OCI-LY1 (cell line): ENCODE results near the gene ABCB11.

Experiments used
- H2AFZ ChIP-seq: fragments of 200-600 bp; sonication (generic), shearing (Covaris generic); 2 replicates; pipeline ENCODE4 v1.6.0; 2014; ENCODE audit warnings: antibody characterized with exemption, mild to moderate bottlenecking, low read length
- H3F3A ChIP-seq: fragments of 200-600 bp; sonication (generic), shearing (Covaris generic); 2 replicates; pipeline ENCODE4 v1.6.0; 2014; ENCODE audit warnings: mild to moderate bottlenecking, antibody characterized with exemption, low read length, moderate library complexity; ENCODE audit not compliant: insufficient read depth
- H3K27ac ChIP-seq: fragments of 200-600 bp; sonication (generic); 2 replicates; pipeline ENCODE4 v1.5.1; 2014; ENCODE audit warnings: low read length, mixed run types, mild to moderate bottlenecking, low read depth; ENCODE audit not compliant: poor library complexity, severe bottlenecking
- H3K27me3 ChIP-seq: fragments of 200-600 bp; sonication (generic); 2 replicates; pipeline ENCODE4 v1.6.0; 2014; ENCODE audit warnings: antibody characterized with exemption, mild to moderate bottlenecking, low read length, moderate library complexity; ENCODE audit not compliant: insufficient read depth
- H3K36me3 ChIP-seq: fragments of 200-600 bp; sonication (generic); 2 replicates; pipeline ENCODE4 v1.6.1; 2014; ENCODE audit warnings: mild to moderate bottlenecking, antibody characterized with exemption, low read length, moderate library complexity, mixed read lengths; ENCODE audit not compliant: insufficient read depth
- H3K4me1 ChIP-seq: fragments of 200-600 bp; sonication (generic); 2 replicates; pipeline ENCODE4 v1.5.1; 2014; ENCODE audit warnings: mild to moderate bottlenecking, low read length, moderate library complexity; ENCODE audit not compliant: insufficient read depth, severe bottlenecking
- H3K4me2 ChIP-seq: fragments of 200-600 bp; sonication (generic), shearing (Covaris generic); 2 replicates; pipeline ENCODE4 v1.6.1; 2014; ENCODE audit warnings: low read length
- H3K4me3 ChIP-seq: fragments of 200-600 bp; sonication (generic); 2 replicates; pipeline ENCODE4 v1.5.1; 2014; ENCODE audit warnings: low read length, low read depth, mild to moderate bottlenecking, mixed read lengths; ENCODE audit not compliant: poor library complexity, severe bottlenecking
- H3K79me2 ChIP-seq: fragments of 200-600 bp; shearing (Covaris generic); 2 replicates; pipeline ENCODE4 v1.6.1; 2016; ENCODE audit warnings: mixed run types, low read length, mixed read lengths; ENCODE audit not compliant: insufficient read depth
- H3K9ac ChIP-seq: fragments of 200-600 bp; sonication (generic), shearing (Covaris generic); 2 replicates; pipeline ENCODE4 v1.6.1; 2014; ENCODE audit warnings: mild to moderate bottlenecking, low read length, mixed read lengths
- H3K9me2 ChIP-seq: fragments of 200-600 bp; sonication (generic), shearing (Covaris generic); 2 replicates; pipeline ENCODE4 v1.6.1; 2014; ENCODE audit warnings: low read depth, mild to moderate bottlenecking, low read length, mixed read lengths
- H3K9me3 ChIP-seq: fragments of 200-600 bp; shearing (Covaris generic); 2 replicates; pipeline ENCODE4 v1.6.1; 2014; ENCODE audit warnings: low read length, mixed read lengths
- H4K20me1 ChIP-seq: fragments of 200-600 bp; sonication (generic), shearing (Covaris generic); 2 replicates; pipeline ENCODE4 v1.6.0; 2016; ENCODE audit warnings: mild to moderate bottlenecking, low read length; ENCODE audit not compliant: insufficient read depth
- CTCF ChIP-seq: fragments of 200-600 bp; sonication (generic), shearing (Covaris generic); IDR thresholded peaks from 2 replicates; pipeline ENCODE4 v1.5.1; 2017; ENCODE audit warnings: mild to moderate bottlenecking, antibody characterized with exemption, low read length, moderate library complexity, mixed read lengths
- EZH2 ChIP-seq: fragments of 200-600 bp; sonication (generic), shearing (Covaris generic); IDR thresholded peaks from 2 replicates; pipeline ENCODE4 v1.8.0; 2017; ENCODE audit warnings: borderline replicate concordance, mixed run types, mild to moderate bottlenecking, antibody characterized with exemption, low read length, moderate library complexity, mixed read lengths

ABCB11 gene

GRCh38 chr2:168997118-168997521 lies 34.0 kb downstream of the ABCB11 start:
- H3K27ac ChIP-seq: no peak overlapping the region
- no peak overlapping the region for H3K4me2 ChIP-seq
- H3K79me2 ChIP-seq: no peaks in the 10 kb centered on the region
- H3K9ac ChIP-seq: no peak overlapping the region
- no peaks in the 10 kb centered on the region for H3K9me3 ChIP-seq
- no peak overlapping the region for H2AFZ ChIP-seq
- H3K36me3 ChIP-seq: no peaks in the 10 kb centered on the region
- H3K4me3 ChIP-seq: no peak overlapping the region
- H3K4me1 ChIP-seq: no peaks in the 10 kb centered on the region
- TF ChIP-seq CTCF (no peak), EZH2 (no peak)
- no peaks in the 10 kb centered on the region for H3F3A ChIP-seq
- H4K20me1 ChIP-seq: no peaks in the 10 kb centered on the region
- H3K27me3 ChIP-seq: no peaks in the 10 kb centered on the region
- H3K9me2 ChIP-seq: no peaks in the 10 kb centered on the region

- no peak overlapping the region for H2AFZ ChIP-seq
- no peak overlapping the region for H3K4me2 ChIP-seq
These were observed 35.4 kb downstream of the ABCB11 start for GRCh38 chr2:168995744-168996143.

GRCh38 chr2:168993538-168993937 lies 37.6 kb downstream of the ABCB11 start:
- no peaks in the 10 kb centered on the region for H3K4me1 ChIP-seq
- no peaks in the 10 kb centered on the region for H3K9me3 ChIP-seq
- H3K36me3 ChIP-seq: no peaks in the 10 kb centered on the region
- H3K27me3 ChIP-seq: no peaks in the 10 kb centered on the region
- no peaks in the 10 kb centered on the region for H3F3A ChIP-seq
- no peak overlapping the region for H2AFZ ChIP-seq
- no peak overlapping the region for H3K4me2 ChIP-seq
- no peaks in the 10 kb centered on the region for H3K9me2 ChIP-seq
- no peak overlapping the region for H3K4me3 ChIP-seq
- no peak overlapping the region for H3K9ac ChIP-seq
- no peaks in the 10 kb centered on the region for H3K79me2 ChIP-seq
- no peaks in the 10 kb centered on the region for H4K20me1 ChIP-seq
- no peak for TF ChIP-seq CTCF
- no peak for TF ChIP-seq EZH2
- no peak overlapping the region for H3K27ac ChIP-seq

More at GRCh38 chr2:168995744-168996143, 35.4 kb downstream of the ABCB11 start:
- Histone ChIP-seq H3K79me2 (no peaks in the 10 kb centered on the region), H3K9me2 (no peaks in the 10 kb centered on the region), H4K20me1 (no peaks in the 10 kb centered on the region), H3F3A (no peaks in the 10 kb centered on the region), H3K27me3 (no peaks in the 10 kb centered on the region), H3K9me3 (no peaks in the 10 kb centered on the region), H3K27ac (no peak overlapping the region), H3K4me3 (no peak overlapping the region), H3K4me1 (no peaks in the 10 kb centered on the region), H3K9ac (no peak overlapping the region), H3K36me3 (no peaks in the 10 kb centered on the region)
- TF ChIP-seq EZH2 (no peak), CTCF (no peak)
